GM19468 (cell line): Measurements from ENCODE around the gene ATP1A2.

Source experiments
- ATAC-seq: cut with Tn5 transposase; IDR thresholded peaks from one replicate; pipeline ENCODE4 v1.9.1; 2021; ENCODE audit warnings: mild to moderate bottlenecking, moderate library complexity, moderate number of reproducible peaks; ENCODE audit not compliant: unreplicated experiment; ENCODE audit errors: extremely low read depth

The ATP1A2 gene

DNA sequence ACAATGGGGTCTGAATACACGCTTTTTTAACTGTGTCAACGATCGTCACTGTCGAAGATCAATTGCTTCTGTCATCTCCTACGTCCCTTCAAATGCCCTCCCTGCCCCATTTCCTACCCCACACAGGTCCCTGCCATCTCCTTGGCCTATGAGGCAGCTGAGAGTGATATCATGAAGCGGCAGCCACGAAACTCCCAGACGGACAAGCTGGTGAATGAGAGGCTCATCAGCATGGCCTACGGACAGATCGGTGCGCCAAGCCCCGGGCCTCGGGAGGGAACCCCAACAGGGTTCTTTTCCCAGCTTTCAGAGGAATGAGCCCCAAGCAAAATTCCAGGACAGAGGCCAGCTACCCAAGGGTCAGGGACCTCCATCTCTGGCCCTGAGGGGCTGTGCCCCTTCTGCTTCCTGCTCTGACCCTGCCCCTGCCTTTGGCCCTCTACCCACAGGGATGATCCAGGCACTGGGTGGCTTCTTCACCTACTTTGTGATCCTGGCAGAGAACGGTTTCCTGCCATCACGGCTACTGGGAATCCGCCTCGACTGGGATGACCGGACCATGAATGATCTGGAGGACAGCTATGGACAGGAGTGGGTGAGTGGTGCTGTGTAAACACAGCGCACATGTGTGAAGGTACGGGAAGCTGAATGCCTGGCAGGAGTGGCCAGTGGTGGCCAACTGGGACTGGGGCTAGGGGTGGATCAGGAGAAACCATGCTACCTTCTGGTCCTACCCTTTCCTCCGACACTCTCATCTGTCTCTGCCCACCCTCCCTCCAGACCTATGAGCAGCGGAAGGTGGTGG lies 20.8 kb downstream of the ATP1A2 start:
- no peak for ATAC-seq

DNA sequence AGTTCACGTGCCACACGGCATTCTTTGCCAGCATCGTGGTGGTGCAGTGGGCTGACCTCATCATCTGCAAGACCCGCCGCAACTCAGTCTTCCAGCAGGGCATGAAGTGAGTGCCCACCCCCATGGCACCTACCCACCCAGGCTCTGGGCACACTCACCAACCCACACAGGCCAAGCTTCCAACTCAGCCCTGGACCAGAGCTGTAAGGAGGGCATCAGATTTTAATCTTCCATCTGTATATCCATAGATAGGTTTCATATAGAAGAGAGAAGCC lies 21.3 kb downstream of the ATP1A2 start:
- no peak for ATAC-seq

DNA sequence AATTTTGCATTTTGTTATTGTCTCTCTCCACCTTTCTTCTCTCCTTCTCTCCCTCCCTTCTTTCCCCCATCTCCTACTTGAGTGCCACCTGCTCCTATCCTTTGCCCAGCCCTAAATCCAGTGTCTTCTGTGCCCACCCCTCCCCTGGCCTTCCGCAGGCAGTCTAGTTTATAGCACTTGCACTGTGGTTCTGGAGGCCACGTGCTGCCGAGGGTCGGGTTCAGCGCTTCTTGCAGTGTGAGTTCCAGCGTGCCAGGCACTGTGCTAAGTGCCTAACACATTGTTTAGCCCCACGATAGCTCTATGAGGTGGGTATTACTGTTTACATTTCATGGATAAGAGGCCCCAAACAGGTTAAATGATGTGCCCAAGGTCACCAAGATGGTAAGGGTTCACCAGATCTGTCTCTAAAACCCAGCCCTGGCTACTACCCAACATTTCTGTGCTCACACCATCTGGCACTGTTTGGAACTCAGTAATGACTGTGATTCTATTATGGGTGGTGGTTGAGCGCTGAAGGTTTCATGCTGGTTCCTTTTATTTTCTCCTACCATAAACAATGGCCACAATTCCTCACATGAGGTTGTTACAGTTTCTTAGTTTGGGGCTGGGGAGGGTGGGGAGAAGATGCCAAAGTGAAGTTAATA lies 21.8 kb downstream of the ATP1A2 start:
- no peak for ATAC-seq

DNA sequence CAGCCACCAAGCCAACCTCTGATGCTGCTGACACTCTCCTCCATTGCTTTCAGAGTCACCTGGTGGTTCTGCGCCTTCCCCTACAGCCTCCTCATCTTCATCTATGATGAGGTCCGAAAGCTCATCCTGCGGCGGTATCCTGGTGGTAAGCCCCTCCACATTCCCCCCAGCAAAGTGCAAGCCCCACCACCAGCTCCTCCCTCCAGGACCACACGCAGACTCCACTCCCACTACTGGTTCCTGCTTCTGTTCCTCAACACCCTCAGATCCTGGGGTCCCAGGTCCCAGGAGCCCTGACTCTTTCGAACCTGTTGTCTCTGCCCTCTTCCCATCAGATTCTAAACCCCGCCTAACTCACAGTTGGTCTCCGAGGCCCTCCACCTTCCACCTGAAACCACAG lies 24.3 kb downstream of the ATP1A2 start:
- ATAC-seq = no peak

DNA sequence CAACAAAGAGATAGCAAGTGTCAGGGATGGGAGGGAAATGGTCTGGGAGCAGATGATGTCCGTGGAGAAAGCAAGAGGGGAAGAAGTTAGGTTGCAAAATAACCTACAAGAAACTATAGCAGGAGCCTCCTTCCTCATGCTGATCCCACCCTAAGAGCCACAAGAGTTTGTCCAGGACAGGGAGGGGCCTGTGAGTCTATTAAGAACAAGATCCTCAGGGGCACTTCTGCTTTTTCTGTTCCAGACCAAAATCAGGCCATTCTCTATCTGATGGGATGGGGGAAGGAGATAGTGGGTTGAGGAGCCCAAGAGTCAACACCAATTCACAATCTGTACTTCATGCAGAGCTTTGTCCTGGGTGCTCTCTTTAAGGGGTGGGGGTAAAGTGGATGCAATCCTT lies 28.1 kb downstream of the ATP1A2 start:
- ATAC-seq = no peak

DNA sequence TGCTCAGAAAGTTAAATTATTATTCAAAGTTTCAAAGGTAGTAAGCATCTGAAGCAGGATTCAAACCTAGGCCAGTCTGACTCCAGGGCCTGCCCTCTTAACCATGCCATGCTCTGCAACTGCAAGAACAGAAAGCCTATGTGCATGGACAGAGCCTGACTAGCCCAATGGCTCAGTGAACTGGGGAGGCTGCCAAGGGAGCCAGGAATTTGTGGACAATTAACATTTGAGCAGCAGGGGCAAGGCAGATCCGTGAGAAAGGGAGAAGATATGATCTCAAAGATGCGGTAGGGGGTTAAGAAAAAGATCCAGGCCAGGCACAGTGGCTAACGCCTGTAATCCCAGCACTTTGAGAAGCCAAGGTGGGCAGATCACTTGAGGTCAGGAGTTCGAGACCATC lies 29.4 kb downstream of the ATP1A2 start:
- no peak for ATAC-seq

DNA sequence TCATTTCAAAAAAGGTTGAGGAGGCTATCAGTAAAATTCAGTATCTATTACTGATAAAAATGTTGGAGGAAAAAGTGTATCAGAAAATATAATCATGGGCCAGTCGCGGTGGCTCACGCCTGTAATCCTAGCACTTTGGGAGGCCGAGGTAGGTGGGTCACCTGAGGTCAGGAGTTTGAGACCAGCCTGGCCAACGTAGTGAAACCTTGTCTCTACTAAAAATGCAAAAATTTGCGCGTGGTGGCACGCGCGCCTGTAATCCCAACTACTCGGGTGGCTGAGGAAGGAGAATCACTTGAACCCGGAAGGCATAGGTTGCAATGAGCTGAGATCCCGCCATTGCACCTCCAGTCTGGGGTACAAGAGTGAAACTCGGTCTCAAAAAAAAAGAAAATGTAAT lies 30.5 kb downstream of the ATP1A2 start:
- ATAC-seq = no peak

DNA sequence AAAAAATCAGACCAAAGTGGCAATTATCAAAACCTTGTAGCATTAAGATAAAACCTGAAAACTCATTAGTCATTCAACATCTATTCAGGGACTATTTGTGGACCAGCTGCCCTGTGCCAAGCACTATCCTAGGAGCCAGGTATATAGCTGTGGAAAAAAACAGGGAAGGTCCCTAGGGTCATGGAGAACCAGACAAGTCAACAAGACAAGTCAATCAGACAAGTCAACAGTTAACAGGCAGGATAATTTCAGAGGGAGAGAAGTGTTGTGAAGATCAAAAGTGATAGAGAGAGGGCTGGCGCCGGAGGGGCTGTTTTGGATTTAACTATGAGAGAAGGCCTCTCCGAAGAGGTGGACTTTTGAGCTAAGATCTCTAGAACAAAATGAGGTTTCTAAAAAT lies 32.6 kb downstream of the ATP1A2 start:
- ATAC-seq = no peak

DNA sequence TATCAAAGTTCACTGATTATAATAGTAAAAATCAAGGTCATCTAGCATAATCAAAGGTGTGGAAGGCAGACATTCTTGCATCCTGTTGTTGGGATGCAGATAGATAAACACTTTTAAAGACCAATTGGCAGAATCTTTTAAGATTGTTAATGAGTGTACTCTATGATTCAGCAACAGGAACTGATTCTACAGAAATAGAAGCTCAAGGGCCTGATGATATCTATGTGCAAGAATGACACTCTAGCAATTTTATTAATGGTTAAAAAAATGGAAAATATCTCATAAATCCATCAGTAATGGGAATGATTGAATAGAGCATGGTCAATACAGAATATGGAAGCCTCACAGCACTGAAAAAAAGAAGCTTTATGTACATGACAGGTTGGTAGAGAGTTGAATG lies 33.7 kb downstream of the ATP1A2 start:
- no peak for ATAC-seq

DNA sequence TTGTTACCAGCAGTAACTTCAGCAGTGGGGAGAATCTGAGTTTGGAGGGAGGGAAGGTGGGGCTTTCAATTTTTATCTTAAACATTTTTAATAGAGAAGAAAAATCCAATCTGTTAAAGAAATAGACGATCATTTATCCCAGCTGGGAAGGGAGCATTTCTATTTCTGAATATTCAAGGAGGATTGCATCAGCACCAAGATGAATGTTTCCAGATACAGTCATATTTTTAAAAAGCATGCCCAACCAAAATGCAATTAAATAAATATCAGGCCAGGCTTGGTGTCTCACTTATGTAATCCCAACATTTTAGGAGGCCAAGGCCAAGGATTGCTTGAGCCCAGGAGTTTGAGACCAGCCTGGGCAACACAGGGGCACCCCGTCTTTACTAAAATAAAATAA lies 34.2 kb downstream of the ATP1A2 start:
- no peak for ATAC-seq

DNA sequence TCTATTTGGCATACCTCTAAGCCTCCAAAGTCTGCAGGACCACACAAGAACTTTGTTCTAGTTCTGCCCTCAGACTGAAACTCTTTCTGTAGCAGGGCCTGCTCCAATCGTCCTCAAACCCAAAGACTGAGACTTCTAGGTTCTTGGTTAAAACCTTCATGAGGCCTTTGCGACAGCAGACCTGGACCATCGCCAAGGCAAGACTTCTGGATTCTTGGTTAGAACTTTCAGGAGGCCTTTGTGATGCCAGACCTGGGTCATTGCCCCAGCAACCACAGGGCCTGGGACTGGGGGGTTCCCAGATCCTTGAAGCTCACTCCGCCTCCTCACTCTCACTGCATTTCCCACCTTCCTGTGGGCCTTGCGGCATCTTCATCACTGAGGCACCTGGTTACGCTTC lies 35.7 kb downstream of the ATP1A2 start, which contains the start of gene ATP1A4:
ATP1A4 (plus strand) TSS at position 301 of the 400 bp plus-strand sequence. CDS start 438 bp downstream, outside the sequence.
- ATAC-seq = no peak

DNA sequence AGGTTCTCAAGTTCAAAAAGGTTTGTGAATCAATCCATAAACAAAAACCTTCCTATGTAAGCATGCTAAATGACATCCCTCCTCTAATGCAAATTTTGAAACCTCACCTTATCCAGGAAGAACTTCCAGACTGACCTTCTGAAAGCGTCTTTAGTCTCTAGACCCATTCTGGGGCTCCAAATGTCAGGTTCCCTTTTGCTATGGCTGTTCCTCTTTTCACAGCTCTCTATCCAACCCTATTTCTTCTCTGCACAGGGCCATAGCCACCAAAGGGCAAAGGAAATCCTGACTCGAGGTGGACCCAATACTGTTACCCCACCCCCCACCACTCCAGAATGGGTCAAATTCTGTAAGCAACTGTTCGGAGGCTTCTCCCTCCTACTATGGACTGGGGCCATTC lies 39.2 kb downstream of the ATP1A2 start:
- no peak for ATAC-seq

DNA sequence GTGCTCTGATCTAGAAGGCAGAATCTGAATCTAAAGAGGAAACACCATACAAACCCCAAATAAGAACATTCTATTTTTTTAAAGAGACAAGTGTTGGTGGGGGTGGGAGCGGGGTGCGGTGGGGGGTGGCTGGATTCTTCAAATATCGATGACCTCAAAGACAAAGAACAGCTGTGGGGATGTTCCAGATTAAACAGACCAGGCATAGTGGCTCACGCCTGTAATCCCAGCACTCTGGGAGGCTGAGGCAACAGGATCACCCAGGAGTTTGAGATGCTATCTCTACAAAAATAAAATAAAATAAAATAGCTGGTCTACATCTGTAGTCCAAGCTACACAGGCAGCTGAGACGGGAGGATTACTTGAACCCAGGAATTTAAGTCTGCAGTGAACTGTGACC lies 40.8 kb downstream of the ATP1A2 start:
- no peak for ATAC-seq

DNA sequence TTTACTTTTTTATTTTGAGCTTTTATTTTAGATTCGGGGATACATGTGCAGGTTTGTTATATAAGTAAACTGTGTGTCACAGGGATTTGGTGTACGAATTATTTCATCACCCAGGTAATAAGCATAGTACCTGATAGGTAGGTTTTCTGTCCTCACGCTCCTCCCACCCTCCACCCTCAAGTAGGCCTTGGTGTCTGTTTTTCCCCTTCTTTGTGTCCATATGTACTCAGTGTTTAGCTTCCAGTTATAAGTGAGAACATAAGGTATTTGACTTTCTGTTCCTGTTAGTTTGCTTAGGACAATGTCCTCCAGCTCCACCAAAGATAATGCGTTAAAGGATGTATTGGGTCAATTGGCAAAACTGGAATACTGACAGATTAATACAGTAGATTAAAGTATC lies 41.6 kb downstream of the ATP1A2 start:
- no peak for ATAC-seq

DNA sequence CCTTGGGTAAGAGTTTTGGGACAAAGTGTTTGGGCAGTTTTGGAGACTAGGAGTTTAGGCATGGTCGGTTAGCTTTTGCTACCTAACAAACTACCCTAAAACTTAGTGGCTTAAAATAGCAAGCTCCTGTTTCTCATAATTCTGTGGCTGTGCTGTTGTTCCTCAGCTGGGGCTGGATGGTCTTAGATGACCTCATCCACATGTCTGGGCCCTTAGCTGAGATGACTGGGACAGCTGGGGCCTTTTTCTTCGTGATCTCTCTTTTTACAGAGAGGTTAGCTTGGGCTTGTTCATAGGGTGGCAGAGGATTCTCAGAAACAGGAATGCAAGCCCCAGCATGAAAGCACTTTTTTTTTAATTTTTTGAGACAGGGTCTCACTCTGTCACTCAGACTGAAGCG lies 42.5 kb downstream of the ATP1A2 start:
- ATAC-seq = no peak

DNA sequence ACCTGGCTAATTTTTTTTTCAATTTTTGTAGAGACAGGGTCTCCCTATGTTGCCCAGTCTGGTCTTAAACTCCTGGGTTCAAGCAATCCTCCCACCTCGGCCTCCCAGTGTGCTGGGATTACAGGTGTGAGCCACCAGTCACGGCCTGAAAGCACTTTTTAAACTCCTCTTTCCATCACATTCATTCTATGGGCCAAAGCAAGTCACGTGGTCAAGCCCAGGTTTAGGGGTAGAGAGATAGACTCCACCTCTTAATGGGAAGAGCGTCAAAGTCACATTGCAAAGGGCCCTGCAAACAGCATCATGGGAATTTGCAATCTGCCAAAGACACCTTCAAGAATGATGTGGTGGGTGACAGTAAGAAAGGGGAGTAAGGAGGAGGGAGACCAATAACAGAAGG lies 43.0 kb downstream of the ATP1A2 start:
- no peak for ATAC-seq

DNA sequence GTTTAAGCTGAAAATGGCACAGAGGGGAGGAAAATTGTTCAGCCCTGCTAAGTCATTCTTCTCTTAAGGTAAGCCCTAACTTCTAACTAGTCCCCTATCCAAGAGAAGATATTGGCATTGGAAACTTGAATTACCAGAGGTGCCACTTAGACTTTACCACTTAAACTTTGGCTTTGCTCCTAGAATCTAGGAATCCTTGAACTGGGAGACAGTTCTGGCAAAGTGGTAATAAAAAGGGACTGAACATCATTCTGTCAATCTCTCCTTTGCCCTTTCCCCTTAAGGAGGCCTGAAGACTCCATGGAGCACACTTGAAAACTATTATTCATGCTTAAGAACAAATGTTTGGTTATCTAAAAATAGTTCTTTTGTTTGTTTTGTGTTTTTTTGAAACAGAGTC lies 44.3 kb downstream of the ATP1A2 start:
- no peak for ATAC-seq

DNA sequence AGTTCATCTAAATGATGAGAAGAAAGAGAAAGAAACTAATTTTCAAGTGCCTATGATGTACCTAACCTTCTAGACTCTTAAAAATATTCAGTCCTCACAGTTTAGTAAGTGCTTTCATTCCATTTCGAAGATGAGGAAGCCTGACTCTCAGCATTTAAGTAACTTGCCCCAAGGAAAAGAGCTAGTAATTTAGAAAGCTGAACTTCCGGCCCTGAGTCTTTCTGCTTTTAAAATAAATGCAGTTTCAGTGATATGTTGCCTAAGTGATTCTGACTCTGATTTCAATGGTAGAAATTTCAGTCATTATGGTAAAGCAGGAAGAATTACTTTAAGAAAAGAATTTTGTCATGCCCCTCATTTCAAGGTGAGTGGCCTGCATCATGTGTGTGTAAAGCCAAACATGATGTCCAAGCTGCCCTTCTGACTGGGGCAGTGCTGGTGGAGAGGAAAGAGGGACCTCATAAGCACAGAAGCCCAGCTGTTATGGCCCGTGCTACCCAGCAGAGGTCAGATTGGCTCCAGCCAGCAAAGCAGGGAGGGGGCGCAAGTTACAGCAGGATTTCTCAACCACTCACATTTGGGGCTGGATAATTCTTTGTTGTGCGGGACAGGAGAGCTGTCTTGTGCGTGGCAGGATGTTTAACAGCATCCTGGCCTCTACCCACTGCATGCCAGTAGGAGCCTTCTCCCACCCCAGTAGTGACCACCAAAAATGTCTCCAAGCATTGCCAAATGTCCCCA lies 46.6 kb downstream of the ATP1A2 start:
- ATAC-seq = no peak

DNA sequence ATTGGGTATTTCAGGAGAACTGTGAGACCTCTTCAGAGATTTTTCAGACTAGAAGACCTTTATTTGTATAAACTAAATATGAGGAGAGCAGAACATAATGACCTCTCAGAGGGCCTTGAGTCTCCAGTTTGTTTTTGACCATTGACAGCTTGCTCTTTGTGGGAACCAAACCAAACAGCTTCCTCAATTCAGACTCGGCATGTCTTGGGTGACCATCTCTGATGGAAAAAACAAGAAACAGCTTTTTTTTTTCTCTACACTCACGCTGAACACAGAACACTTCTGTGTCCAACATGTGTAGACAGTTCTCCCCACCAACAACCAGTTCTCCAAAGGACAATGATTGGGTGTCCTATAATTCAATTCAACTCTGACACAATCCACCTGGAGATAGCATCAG lies 47.4 kb downstream of the ATP1A2 start:
- ATAC-seq = no peak

DNA sequence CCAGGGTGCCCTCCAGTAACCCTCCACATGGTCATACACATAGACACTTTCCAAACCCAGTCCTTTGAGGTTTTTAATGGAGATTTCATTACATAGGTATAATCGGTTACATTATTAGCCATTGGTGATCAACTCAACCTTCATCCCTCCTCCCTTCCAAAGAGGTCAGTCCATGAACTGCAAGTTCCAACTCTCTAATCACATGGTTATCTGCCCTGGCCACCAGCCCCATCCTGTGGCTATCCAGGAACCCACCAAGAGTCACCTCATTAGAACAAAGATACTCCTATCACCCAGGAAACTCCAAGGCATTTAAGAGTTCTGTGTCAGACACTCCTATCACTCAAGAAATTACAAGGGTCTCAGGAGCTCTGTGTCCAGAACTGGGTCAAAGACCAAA lies 48.1 kb downstream of the ATP1A2 start:
- ATAC-seq = no peak

DNA sequence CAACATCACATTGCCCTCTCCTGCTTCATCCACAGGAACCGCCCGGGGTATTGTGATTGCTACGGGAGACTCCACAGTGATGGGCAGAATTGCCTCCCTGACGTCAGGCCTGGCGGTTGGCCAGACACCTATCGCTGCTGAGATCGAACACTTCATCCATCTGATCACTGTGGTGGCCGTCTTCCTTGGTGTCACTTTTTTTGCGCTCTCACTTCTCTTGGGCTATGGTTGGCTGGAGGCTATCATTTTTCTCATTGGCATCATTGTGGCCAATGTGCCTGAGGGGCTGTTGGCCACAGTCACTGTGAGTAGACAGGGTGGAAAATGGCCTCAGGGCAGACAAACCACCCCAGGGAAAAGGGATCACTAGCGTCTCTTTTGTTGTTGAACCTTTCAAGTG lies 48.6 kb downstream of the ATP1A2 start:
- ATAC-seq = no peak
